ENCODE results near the gene RANBP17. TPM values are rescaled to one million over a fixed set of nuclear protein-coding genes. Genes with fewer than 3 reads are reported as not detected.
A peak's percentile ranks its signal among the peaks of the same experiment; 100 is the strongest.

RANBP17 gene
- total RNA-seq, 6 donors from 2014 or later, result 12.6 to 81.4 (median 23.9) TPM

- no peak for ATAC-seq (ENCODE audit: low FRiP score in 2 of 2)
- no peaks in the 10 kb centered on the region for H3K9me3 ChIP-seq
- TF ChIP-seq EP300 (IDR thresholded peaks at IDR 0.05), result no peak
- TF ChIP-seq POLR2A (IDR thresholded peaks at IDR 0.05), result no peak
- TF ChIP-seq, protein P1, sequence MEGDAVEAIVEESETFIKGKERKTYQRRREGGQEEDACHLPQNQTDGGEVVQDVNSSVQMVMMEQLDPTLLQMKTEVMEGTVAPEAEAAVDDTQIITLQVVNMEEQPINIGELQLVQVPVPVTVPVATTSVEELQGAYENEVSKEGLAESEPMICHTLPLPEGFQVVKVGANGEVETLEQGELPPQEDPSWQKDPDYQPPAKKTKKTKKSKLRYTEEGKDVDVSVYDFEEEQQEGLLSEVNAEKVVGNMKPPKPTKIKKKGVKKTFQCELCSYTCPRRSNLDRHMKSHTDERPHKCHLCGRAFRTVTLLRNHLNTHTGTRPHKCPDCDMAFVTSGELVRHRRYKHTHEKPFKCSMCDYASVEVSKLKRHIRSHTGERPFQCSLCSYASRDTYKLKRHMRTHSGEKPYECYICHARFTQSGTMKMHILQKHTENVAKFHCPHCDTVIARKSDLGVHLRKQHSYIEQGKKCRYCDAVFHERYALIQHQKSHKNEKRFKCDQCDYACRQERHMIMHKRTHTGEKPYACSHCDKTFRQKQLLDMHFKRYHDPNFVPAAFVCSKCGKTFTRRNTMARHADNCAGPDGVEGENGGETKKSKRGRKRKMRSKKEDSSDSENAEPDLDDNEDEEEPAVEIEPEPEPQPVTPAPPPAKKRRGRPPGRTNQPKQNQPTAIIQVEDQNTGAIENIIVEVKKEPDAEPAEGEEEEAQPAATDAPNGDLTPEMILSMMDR (IDR thresholded peaks at IDR 0.05), result no peak
- TF ChIP-seq POLR2AphosphoS5 (IDR thresholded peaks at IDR 0.05), result no peak
- WGBS, 2 donors, result 81 to 85% methylated on average over 6 to 8 of the region's 8 CpGs
- H3K36me3 ChIP-seq, result no peaks in the 10 kb centered on the region
- no peaks in the 10 kb centered on the region for H3K27me3 ChIP-seq
- no peak overlapping the region for H3K4me3 ChIP-seq
- peaks cover 2 to 11% (median 9%) of the 10 kb centered on the region in 4 donors for H3K4me1 ChIP-seq
- no peak for DNase-seq
- H3K27ac ChIP-seq, result no peak overlapping the region
These were observed 473.8 kb downstream of the RANBP17 start for GRCh38 chr5:171335616-171336015.

- Histone ChIP-seq H3K27me3 (no peaks in the 10 kb centered on the region), H3K9me3 (no peaks in the 10 kb centered on the region), H3K27ac (no peak overlapping the region), H3K4me1 (peaks cover 2 to 11% (median 9%) of the 10 kb centered on the region in 4 donors), H3K4me3 (peak overlapping the region in 2 of 4 donors; percentile 31 to 45), H3K36me3 (no peaks in the 10 kb centered on the region)
- WGBS, 2 donors, result 8 to 22% methylated on average over 21 to 31 of the region's 31 CpGs
- ATAC-seq (ENCODE audit: low FRiP score in 2 of 2) (peak in 1 of 2 donors; percentile 82), DNase-seq (no peak)
- TF ChIP-seq POLR2A (IDR thresholded peaks at IDR 0.05) (no peak), POLR2AphosphoS5 (IDR thresholded peaks at IDR 0.05) (no peak), EP300 (IDR thresholded peaks at IDR 0.05) (no peak)
- TF ChIP-seq, protein P1 (IDR thresholded peaks at IDR 0.05), result peak in 5 of 6 experiments; percentile 28 to 36 (median 34)
These were observed 474.8 kb downstream of the RANBP17 start for GRCh38 chr5:171336521-171337209.

DNA sequence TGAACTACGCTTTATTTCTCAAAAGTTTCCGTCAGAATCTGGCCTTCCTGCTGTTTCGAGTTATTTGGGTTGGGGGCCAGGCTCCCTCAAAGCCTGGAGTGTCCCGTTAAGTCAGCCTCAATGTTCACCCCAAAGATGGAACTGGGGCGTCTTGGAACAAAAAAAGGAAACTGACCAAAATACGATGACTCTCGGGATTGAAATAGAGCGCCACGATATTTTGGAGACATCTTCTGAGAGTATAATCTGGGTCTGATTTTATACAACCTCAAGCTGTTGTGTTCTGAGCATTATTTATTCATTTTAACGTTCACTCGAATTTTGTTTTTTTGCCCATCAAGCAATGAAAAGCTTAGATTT is 475.4 kb downstream of the RANBP17 start:
- 30 to 32% methylated on average over 11 of the region's 11 CpGs for WGBS, 2 donors
- ATAC-seq (ENCODE audit: low FRiP score in 2 of 2), result no peak
- Histone ChIP-seq H3K27ac (no peak overlapping the region), H3K4me3 (peak overlapping the region in 2 of 4 donors; percentile 31 to 45), H3K27me3 (no peaks in the 10 kb centered on the region), H3K9me3 (no peaks in the 10 kb centered on the region), H3K36me3 (no peaks in the 10 kb centered on the region), H3K4me1 (peaks cover 2 to 11% (median 9%) of the 10 kb centered on the region in 4 donors)
- no peak for TF ChIP-seq POLR2AphosphoS5 (IDR thresholded peaks at IDR 0.05)
- DNase-seq, result no peak

DNA sequence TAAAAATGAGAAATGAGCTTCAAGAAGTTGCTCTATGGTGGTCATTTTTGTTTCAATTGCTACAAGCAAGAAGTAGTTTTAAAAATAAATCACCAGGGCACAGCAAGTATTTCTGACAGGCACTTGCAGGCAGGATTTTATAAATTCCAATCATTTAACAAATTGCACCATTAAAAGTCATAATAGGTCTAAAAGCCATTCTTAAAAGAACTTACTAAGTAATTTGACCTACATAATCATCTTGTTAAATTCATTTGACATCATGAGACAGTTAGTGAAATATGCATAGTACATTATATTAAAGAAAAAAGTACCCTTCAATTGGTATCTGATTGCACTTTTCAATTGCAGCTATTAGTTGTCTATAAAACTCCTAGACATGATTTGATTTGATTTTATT is 478.2 kb downstream of the RANBP17 start:
- DNase-seq (no peak), ATAC-seq (ENCODE audit: low FRiP score in 2 of 2) (no peak)
- Histone ChIP-seq H3K27ac (no peak overlapping the region), H3K4me3 (no peak overlapping the region), H3K27me3 (no peaks in the 10 kb centered on the region), H3K36me3 (no peaks in the 10 kb centered on the region), H3K4me1 (peaks cover 2 to 11% (median 9%) of the 10 kb centered on the region in 4 donors), H3K9me3 (no peaks in the 10 kb centered on the region)
- TF ChIP-seq POLR2A (IDR thresholded peaks at IDR 0.05), result no peak
- TF ChIP-seq EP300 (IDR thresholded peaks at IDR 0.05), result no peak
- TF ChIP-seq, protein P1 (IDR thresholded peaks at IDR 0.05), result no peak
- no peak for TF ChIP-seq POLR2AphosphoS5 (IDR thresholded peaks at IDR 0.05)

GRCh38 chr5:171340491-171340890 is 478.7 kb downstream of the RANBP17 start:
- H3K36me3 ChIP-seq, result no peaks in the 10 kb centered on the region
- H3K27me3 ChIP-seq, result no peaks in the 10 kb centered on the region
- TF ChIP-seq EP300 (IDR thresholded peaks at IDR 0.05), result no peak
- TF ChIP-seq POLR2AphosphoS5 (IDR thresholded peaks at IDR 0.05), result no peak
- TF ChIP-seq POLR2A (IDR thresholded peaks at IDR 0.05), result no peak
- TF ChIP-seq, protein P1 (IDR thresholded peaks at IDR 0.05), result no peak
- no peak for DNase-seq
- ATAC-seq (ENCODE audit: low FRiP score in 2 of 2), result no peak
- no peaks in the 10 kb centered on the region for H3K9me3 ChIP-seq
- WGBS, 2 donors, result 57 to 62% methylated on average over 6 of the region's 6 CpGs
- peaks cover 2 to 11% (median 9%) of the 10 kb centered on the region in 4 donors for H3K4me1 ChIP-seq
- no peak overlapping the region for H3K27ac ChIP-seq
- no peak overlapping the region for H3K4me3 ChIP-seq
